Activated T-cell treated with anti-CD3 and anti-CD28 coated beads for 4 hours (primary cell): Measurements from ENCODE around the gene HSPA6.
"Not testable (repeated sequence)": the region's sequence is repeated elsewhere in the genome, so short reads cannot be mapped to it uniquely, and the experiment has no call there.

Experiments used
- DNase-seq: peaks from one replicate; pipeline ENCODE4 v3.0.0-alpha.2; 2020

The HSPA6 gene

DNA sequence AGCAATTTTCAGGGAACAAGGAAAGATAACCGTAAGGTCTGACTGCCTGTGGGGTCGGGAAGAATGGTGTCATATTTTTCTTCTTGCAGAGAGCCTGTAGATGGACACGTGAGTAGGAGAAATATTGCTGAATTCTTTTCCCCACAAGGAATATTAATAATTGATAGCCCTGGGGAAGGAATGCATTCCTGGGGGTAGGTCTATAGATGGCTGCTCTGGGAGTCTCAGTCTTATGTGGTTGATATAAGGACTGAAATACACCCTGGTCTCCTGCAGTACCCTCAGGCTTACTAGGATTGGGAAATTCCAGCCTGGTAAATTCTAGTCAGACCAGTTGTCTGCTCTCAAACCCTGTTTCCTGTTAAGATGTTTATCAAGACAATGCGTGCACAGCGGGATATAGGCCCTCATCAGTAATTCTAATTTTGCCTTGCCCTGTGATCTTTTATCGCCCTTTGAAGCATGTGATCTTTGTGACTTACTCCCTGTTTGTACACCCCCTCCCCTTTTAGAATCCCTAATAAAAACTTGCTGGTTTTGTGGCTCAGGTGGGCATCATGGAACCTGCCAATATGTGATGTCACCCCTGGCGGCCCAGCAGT is 12.8 kb downstream of the HSPA6 start:
- not testable (repeated sequence) for DNase-seq

DNA sequence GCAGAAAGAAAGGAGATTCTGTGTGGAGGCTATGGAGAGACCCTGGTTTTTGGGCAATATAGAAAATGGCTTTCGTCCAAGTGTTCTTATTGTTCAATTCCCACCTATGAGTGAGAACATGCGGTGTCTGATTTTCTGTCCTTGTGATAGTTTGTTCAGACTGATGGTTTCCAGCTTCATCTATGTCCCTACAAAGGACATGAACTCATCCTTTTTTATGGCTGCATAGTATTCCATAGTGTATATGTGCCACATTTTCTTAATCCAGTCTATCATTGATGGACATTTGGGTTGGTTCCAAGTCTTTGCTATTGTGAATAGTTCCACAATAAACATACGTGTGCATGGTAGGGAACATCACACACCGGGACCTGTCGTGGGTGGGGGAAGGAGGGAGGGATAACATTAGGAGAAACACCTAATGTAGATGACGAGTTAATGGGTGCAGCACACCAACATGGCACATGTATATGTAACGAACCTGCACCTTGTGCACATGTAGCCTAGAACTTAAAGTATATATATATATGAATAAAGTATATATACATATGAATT is 14.7 kb downstream of the HSPA6 start:
- not testable (repeated sequence) for DNase-seq

DNA sequence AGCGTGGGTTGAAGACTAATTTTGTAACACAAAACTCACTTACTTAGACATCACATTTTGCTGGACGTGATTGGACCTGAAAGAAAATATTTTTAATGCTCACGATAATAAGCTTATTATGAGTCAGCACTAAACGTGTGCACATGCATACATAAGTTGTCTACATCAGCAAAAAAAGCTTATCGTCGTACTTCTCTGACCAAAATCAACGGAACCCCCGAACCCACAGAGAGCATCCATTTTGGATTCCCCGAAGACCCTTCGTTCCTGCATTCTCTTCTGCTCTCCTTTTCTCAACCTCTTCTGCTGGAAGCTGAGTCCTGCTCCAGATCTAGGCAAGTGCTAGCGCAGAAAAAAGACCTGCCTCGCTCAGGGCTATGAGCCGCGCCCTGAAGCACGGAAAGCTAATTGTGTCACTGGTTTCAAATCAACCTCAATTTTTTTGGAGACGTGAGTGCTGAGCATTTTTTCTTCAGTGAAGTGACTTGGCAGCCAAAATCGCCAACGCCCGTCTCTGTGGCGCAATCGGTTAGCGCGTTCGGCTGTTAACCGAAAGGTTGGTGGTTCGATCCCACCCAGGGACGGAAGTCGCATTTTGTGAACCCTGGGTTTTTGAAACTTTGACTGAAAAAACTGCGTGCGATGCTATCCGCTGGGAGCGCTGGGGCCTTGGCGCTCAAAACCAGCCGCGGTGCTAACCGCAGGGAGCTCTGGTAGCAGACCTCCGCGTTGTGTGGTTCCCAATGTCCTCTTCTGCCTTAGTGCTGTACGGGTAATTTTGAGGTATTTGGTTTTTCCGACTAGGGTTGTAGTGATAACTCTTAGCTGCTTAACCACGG is 15.6 kb downstream of the HSPA6 start:
- peak; percentile 99 for DNase-seq

DNA sequence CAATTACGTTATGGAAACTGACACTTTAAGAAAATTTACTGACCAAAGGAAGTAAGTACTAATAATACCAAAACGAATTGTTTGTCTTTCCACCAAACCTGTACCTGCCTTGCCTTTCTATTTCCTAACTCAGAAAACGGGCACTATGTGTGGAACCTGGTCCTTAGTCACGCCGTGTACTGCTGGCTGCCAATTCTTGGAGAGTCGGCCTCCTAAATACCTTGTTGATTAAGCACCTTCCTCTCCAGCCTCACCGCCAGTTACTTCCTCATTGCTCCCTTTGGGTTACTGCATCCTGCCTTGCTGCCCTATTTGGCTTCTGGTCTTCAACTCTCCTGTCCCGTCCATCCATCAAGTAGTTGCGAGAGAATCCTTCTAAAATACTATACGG is 16.2 kb downstream of the HSPA6 start:
- not testable (repeated sequence) for DNase-seq

DNA sequence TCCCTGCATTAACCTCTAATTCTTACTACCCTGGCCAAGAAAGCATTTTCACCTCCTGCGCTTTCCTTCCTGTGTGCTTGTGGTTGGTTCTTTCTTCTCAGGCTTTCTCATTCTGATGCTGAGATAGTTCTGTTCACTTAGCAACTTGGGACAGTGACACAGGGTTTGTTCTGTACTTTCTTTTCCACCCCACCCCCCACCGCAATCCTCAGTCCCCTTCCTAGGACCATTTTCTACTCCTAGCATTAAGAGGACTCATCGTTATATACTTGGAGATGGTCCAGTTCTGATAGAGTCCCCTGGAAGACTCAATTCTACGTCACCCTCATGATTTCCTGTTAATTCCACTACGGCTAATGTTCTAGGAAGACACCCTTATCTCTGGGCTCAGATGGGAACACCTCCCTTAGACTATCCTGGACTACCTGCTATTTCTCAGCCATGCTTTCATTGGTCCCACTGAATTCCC is 17.8 kb downstream of the HSPA6 start:
- peak; percentile 46 for DNase-seq

DNA sequence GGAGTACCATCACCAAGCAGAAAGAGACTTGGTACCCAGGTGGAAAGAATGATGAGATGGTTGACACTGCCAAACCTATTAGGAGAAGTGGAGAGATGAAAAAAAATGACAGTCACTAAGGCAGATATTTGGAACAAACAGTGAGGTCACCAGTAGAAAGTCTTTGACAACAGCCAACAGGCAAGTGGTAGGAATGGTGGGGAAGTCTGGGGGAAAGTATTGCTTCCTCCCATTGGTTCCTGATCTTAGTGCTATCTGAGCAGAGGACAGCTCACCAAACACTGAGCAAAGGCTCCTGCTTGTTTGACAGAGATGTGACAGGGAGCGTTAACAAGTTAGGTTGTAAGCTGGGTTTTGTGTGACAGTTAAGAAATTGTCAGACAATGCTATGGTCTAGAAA is 18.8 kb downstream of the HSPA6 start:
- DNase-seq, result not testable (repeated sequence)

DNA sequence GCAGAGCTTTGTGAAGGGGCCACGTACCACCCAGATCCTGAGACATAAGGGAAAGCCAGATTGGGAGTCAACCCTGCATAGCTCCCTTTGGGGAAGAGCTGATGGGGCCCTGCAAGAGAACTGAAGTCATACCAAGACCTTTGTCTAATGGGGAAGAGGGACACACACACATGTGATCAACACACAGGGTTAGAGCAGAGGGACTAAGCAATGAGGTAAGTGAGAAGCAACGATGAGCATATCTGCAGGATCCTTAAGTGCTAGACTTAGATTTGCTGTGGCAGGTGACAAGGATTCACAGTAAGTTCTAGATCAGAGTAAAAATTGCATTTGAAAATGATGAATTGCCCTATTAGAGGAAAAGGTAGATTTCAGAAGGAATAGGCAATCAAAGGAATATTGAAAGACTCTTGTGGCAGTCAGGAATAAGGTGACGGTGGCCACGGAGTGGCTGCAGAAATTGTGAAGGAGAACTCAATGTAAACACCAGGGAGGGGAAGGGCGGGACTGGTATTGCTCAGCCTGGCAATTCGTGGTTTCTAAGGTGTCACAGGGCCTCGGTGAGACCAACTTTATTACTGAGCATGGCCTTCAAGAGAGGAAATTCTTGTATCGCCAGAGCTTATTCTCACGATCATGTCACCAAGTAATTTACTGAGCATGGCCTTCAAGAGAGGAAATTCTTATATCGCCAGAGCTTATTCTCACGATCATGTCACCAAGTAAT is 20.8 kb downstream of the HSPA6 start:
- not testable (repeated sequence) for DNase-seq

DNA sequence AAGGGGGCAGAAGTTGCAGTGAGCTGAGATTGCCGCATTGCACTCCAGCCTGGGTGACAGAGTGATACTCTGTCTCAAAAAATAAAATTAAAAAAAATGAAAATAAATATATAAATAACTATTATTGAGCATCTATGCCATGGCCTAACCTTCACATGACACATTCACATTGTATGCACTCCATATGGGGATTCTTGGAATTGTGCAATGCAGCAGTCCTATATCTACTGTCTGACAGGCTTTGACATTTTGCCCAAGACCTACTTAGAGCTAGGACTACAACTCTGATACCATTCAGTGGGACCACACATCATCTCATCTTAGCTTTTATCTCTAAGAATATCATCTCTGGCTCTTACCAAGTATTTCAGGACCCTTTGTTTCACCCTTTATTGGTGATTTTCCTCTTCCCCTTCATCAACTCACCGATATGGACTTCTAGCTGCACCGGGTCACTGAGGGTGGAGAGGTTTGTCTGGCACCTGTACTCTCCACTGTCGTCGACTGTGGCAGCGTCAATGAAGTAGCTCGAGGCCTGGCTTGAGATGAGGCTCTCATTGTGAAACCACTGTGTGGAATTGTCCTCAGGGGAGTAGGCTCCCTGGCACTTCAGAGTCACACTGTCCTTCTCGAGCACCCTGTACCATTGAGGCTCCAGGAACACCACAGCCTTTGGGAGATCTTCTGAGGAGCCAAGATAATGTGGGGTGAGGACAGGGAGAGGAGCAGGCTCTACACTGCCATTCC is 23.8 kb downstream of the HSPA6 start:
- DNase-seq, result not testable (repeated sequence)

DNA sequence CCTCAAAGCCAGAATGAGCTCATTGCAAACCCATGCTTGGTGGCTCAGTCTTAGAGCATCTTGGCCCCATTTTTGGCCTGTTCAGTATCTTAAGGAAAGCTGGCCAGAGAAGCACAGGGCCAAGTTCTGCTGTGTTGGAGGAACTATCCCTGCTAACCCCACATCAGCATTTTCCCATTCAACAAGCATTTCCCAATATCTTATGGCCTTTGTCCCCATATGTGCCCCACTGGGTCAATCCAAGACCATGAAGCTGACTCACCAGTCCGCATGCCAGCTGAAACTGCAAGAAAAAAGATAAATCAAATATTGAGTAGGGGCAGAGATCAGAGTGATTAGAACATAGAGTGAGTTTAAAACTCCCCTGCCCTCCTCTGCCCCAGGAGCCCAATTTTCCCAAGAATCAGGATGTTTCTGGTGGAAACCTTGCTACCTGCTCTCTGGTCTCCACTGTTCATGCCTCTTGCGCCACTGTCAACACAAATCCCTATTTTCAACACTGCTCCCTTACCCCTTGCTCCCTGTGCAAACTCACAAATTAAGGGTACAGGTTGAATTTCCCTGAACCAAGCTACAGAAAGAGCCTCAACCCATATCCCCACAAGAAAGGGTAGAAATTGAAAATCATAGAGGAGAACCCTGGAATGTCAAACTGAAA is 24.5 kb downstream of the HSPA6 start:
- not testable (repeated sequence) for DNase-seq

DNA sequence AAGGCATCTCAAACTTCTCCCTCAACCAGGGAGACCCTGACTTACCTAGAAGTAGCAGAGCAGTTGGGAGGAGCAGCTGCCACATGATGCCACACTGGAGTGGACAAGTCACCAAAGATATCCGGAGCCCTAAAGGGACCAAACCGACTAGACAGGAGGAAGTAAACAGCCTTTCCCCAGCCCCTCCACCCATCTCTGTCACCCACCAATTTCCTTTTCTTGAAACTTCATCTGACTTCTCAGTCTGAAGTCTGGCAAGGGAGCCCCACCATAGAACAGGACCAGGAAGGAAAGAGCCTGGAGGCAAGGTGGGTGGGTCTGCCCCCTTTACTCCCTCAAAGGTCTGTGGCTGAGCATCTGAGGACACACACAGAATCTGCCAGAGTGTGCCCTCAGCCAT is 25.3 kb downstream of the HSPA6 start, which contains the start of gene FCGR3A:
FCGR3A (minus strand) TSS at position 167 of the 400 bp plus-strand sequence; CDS start at position 85, 82 bp downstream.
- DNase-seq, result no peak

DNA sequence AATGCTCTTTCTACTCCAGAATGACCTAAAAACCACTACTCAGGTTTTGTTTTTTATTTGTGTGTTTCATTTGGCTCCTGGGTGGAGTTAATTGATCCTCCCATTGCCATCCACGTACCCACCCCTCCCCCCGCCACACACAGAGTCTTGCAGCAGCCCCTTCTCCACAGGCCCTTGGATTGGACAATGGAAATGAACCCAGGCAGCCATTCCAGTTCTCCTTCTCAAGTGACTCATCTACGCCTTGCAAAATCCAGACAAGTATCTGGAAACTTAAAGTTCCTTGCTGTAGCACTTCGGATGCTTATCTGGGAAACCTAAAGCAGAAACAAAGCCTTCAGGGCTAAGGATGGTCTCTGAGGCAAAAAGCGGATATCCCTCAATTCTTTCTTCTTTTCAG is 26.6 kb downstream of the HSPA6 start:
- not testable (repeated sequence) for DNase-seq

DNA sequence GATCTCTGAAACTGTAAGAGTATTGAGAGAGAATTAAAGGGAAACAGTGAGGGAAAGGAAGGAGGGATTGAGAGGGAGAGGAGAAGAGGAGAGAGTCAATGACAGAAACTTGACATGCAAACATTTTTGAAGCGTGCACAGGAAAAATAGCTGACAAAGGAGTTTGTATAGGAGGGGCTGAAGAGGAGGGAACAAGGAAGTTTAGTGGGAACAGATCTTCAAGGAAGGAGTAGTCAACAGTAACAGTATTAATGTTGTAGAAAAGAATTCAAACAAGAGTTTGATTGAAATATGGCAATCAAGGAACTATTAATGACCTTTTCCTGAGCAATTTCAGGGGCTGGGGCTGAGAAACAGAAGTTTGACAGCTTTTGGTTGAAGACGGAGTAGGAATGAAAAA is 29.3 kb downstream of the HSPA6 start:
- not testable (repeated sequence) for DNase-seq

DNA sequence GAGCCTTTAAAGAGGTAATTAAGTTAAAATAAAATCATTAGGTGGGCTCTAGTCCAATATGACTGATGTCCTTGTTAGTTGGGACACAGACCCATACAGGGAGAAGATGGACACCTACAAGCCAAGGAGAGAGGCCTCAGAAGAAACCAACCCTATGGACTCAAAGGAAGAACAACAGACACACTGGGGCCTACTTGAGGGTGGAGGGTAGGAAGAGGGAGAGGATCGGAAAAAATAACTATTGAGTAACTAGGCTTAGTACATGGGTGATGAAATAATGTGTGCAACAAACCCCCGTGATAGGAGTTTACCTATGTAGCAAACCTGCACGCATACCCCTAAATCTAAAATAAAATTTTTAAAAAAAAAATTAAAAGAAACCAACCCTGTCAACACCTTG is 30.0 kb downstream of the HSPA6 start:
- DNase-seq, result not testable (repeated sequence)

DNA sequence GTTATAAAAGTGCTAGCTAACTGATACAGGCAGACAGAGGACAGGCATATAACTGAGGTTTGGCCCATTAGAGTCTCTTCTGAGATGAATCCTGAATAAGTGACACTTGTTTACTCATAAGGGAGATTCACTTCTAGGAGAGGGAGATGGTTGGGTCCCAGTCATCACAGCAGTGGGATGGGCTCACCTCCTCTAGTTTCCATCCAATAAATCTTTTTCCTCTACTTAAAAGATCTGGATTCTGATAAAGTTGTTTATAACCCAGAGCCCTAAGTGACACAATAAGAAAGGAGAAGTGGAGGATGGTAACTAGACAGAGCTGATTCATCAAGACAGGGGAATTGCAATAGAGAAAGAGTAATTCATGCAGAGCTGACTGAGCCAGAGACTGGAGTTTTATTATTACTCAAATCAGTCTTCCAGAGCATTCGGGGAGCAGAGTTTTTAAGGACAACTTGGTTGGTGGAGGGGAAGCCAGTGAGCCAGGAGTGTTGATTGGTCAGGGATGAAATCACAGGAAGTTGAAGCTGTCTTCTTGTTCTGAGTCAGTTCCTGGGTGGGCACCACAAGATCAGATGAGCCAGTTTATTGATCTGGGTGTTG is 30.6 kb downstream of the HSPA6 start:
- DNase-seq, result not testable (repeated sequence)

DNA sequence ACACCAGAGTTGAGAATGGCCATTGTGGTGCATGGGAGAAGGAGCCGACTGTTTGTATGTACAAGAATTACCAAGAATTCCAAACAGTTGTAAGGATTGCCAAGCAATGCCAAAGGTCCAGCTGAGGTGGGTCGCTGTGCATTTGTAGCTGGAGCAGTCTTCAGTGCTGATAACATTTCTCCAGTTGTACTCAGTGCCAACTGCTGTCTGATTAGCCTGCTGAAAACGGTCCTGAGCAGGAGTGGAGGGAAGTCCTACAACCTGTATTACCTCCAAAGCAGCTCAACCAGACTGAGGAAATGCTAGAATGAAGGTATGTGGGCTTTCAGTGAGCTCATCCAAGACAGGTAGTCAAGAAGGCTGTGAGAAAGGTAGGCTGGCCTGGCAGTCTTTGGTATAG is 31.8 kb downstream of the HSPA6 start:
- not testable (repeated sequence) for DNase-seq

DNA sequence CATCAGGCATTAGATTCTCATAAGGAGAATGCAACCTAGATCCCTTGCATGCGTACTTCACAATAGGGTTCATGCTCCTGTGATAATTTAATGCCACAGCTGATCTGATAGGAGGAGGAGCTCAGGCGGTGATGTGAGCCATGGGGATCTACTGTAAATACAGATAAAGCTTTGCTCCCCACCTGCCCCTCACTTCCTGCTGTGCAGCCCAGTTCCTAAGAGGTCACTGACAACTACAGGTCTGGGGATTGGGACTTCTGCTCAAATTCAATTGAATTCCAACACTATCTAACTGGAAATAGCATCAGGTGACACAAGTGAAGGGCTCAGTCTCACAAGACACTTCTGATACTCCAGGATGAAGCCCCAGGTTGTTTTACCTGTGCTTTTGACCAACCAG is 32.6 kb downstream of the HSPA6 start:
- not testable (repeated sequence) for DNase-seq

DNA sequence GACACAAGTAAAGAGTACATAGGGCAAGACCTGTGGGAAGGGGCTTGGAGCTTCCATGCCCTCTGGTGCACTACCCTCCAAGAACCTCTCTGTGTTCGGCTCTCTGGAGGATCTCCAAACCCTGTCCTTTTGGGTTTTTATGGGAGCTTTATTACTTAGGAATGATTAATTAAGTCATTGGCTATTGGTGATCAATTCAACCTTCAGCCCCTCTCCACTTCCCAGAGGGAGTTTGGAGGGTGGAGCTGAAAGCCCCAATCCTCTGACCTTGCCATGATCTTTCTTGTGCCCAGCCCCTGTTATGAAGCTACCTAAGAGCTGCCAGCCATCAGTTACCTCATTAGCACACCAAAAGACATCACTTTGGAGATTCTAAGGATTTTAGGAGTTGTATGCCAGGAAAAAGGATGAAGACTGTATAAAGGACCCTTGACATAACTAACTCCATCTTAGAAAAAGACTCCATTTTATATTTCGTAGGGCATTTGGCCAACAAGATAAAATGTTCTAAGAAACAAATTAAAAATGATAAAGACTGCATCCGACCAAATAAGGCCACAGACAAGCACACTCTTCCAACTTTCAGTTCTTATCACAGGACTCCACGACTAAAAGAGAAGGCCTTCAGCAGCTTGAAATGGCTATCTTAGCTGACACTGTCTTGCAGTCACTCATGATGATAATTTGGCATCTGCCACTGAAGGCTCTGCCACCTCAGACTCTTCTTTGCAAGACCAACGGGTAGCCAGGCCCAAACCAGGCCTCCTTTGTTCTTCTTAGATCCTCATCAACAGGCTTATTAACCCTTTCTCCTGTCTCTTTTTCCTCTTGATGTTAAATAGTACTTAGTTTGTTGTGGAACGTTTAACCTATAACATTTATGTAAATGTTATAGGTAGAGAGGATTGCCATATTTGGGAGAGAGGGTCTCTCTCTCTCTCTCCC is 33.4 kb downstream of the HSPA6 start:
- DNase-seq, result not testable (repeated sequence)

DNA sequence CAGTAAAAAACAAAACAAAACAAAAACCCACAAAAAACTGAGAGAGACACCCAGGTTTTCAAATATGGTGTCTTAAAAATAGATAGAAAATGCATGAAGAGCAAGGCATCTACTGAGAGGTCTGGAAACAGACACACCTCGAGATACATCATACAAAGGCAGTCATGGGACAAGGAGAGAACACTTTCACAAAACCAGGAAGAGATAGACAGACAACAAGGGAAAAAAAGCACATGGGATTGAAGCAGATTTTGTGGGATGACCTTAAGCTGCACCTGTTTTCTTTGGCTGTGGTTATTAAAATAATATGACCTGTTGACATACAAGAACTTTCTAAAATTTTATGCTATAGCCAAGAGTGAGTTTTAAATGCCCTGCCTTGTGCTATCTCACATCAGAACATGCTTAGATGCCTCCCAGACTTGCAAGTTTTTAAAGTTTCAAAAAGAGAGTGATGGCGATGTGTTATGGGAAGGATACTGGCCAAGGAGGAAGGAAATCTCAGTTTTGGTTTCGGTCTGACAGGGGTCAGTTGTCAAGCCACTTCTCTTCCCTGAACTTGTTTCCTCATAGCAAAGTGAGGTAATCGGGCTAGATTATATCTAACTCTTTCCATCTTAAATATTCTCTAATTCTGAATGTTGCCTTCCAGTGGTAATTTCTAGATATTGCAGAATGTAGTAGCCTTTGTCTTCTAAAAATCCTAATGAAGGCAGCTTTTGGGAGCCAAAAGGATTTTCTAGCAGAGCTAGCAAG is 36.8 kb downstream of the HSPA6 start:
- not testable (repeated sequence) for DNase-seq

DNA sequence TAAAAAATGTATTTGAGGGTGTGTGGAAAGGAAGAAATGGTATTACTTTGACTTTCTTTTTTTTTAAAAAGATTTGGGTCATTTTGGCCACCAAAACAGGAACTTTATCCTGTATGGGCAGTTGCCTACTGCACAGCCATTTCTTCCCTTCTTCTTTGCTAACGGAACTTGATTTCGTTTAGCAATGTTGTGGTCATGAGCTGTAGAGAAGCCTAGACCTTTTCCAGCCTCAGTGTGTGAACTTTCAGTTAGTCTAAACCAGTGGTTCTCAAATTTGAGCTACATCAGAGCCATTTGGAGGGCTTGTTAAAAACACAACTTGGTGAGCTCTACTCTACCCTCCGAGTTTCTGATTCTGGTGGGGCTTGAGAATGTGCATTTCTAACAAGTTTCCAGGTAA is 38.1 kb downstream of the HSPA6 start:
- not testable (repeated sequence) for DNase-seq
